GM19240 (cell line): ENCODE results near the gene CAMKMT.

Experiments
- DNase-seq: peaks from one replicate; pipeline ENCODE4 v3.0.0; 2011; ENCODE audit warnings: low spot score; ENCODE audit not compliant: insufficient read length

CAMKMT gene

GRCh38 chr2:44684559-44684958 is 322.8 kb downstream of the CAMKMT start:
- DNase-seq, result no peak

GRCh38 chr2:44686561-44686960 is 324.8 kb downstream of the CAMKMT start:
- no peak for DNase-seq

- no peak for DNase-seq
Observed at GRCh38 chr2:44687686-44688455, 326.1 kb downstream of the CAMKMT start.

- DNase-seq, result no peak
Observed at GRCh38 chr2:44688456-44689124, 326.8 kb downstream of the CAMKMT start.

- DNase-seq, result no peak
Observed at GRCh38 chr2:44689516-44689915, 327.8 kb downstream of the CAMKMT start.

GRCh38 chr2:44691174-44691785 is 329.5 kb downstream of the CAMKMT start:
- DNase-seq, result no peak

GRCh38 chr2:44692821-44693220 is 331.1 kb downstream of the CAMKMT start:
- no peak for DNase-seq

GRCh38 chr2:44700824-44701223 is 339.1 kb downstream of the CAMKMT start:
- no peak for DNase-seq

GRCh38 chr2:44705356-44705755 is 343.6 kb downstream of the CAMKMT start:
- DNase-seq, result no peak

- no peak for DNase-seq
Observed at GRCh38 chr2:44705876-44706480, 344.2 kb downstream of the CAMKMT start.

- DNase-seq, result no peak
Observed at GRCh38 chr2:44706681-44707553, 345.2 kb downstream of the CAMKMT start.

GRCh38 chr2:44707945-44708660 is 346.4 kb downstream of the CAMKMT start:
- no peak for DNase-seq

GRCh38 chr2:44708661-44709000 is 346.9 kb downstream of the CAMKMT start:
- DNase-seq, result no peak

- no peak for DNase-seq
Observed at GRCh38 chr2:44713170-44713569, 351.4 kb downstream of the CAMKMT start.

GRCh38 chr2:44715671-44716081 is 353.9 kb downstream of the CAMKMT start:
- DNase-seq, result no peak

GRCh38 chr2:44716131-44716530 is 354.4 kb downstream of the CAMKMT start:
- DNase-seq, result no peak

GRCh38 chr2:44718431-44718830 is 356.7 kb downstream of the CAMKMT start:
- no peak for DNase-seq

GRCh38 chr2:44719562-44719961 is 357.8 kb downstream of the CAMKMT start:
- DNase-seq, result no peak

GRCh38 chr2:44722026-44722625 is 360.4 kb downstream of the CAMKMT start:
- no peak for DNase-seq

GRCh38 chr2:44723921-44724320 is 362.2 kb downstream of the CAMKMT start:
- no peak for DNase-seq
